IMR-90 (cell line): Measurements from ENCODE around the gene TMEM181. TPM values are rescaled to one million over a fixed set of nuclear protein-coding genes. Genes with fewer than 3 reads are reported as not detected.

Experiments used
- ATAC-seq: fragments of 200-7000 bp; cut with Tn5 transposase; 2 replicates; pipeline ENCODE4 v1.9.1; 2020; ENCODE audit warnings: low read depth, mild to moderate bottlenecking, moderate library complexity
- BruUV-seq: library from RNA; stranded (reverse); fragments of 400-500 nt; replicated peaks from 2 replicates; lab custom pipeline; 2021; lab: Mats Ljungman, UMichigan
- CTCF ChIA-PET: fragments of 300-600 bp; formaldehyde crosslinking; extraction: SDS; loops from one replicate; lab custom pipeline; 2021; ENCODE audit warnings: antibody characterized with exemption; lab: Yijun Ruan, JAX
- POLR2A ChIA-PET: fragments of 300-600 bp; sonication (Branson Sonifier 250); formaldehyde crosslinking; loops from one replicate; lab custom pipeline; 2022; ENCODE audit warnings: antibody characterized with exemption; ENCODE audit not compliant: unreplicated experiment; lab: Charles Lee
- DNase-seq: peaks from one replicate; pipeline ENCODE4 v3.0.0; 2013
- H2AFZ ChIP-seq: replicated peaks from 2 replicates; pipeline ENCODE3; 2013; ENCODE audit warnings: low read length, mild to moderate bottlenecking; ENCODE audit not compliant: poor library complexity
- H2AK5ac ChIP-seq: 2 replicates; pipeline ENCODE4 v1.6.1; 2013; ENCODE audit warnings: low read depth, low read length, inconsistent platforms
- H2AK9ac ChIP-seq: replicated peaks from 2 replicates; pipeline ENCODE3; 2013; ENCODE audit warnings: mild to moderate bottlenecking, low read depth, low read length, moderate library complexity; ENCODE audit not compliant: poor library complexity
- H2BK120ac ChIP-seq: 2 replicates; pipeline ENCODE4 v1.6.1; 2013; ENCODE audit warnings: low read depth, low read length, inconsistent platforms
- H2BK15ac ChIP-seq: 3 replicates; pipeline ENCODE4 v1.6.1; 2013; ENCODE audit warnings: low read depth, low read length, inconsistent platforms
- H2BK20ac ChIP-seq: 2 replicates; pipeline ENCODE4 v1.6.1; 2013; ENCODE audit warnings: low read depth, mild to moderate bottlenecking, inconsistent platforms, low read length, moderate library complexity
- H2BK5ac ChIP-seq: 2 replicates; pipeline ENCODE4 v1.6.1; 2013; ENCODE audit warnings: mild to moderate bottlenecking, low read depth, low read length, inconsistent platforms; ENCODE audit not compliant: poor library complexity, severe bottlenecking
- H3K14ac ChIP-seq: replicated peaks from 2 replicates; pipeline ENCODE4 v1.6.1; 2013; ENCODE audit warnings: low read depth, low read length, inconsistent platforms
- H3K18ac ChIP-seq: 2 replicates; pipeline ENCODE4 v1.6.1; 2013; ENCODE audit warnings: low read depth, low read length, control low read depth
- H3K23ac ChIP-seq: 2 replicates; pipeline ENCODE4 v1.6.1; 2013; ENCODE audit warnings: low read depth, low read length, inconsistent platforms
- H3K27ac ChIP-seq: 2 replicates; pipeline ENCODE4 v1.5.1; 2013; ENCODE audit warnings: mild to moderate bottlenecking, control low read depth, low read length; ENCODE audit not compliant: insufficient read depth
- H3K27me3 ChIP-seq: 2 replicates; pipeline ENCODE4 v1.6.1; 2013; ENCODE audit warnings: low read length; ENCODE audit not compliant: control insufficient read depth, insufficient read depth
- H3K36me3 ChIP-seq: 2 replicates; pipeline ENCODE4 v1.6.1; 2013; ENCODE audit warnings: low read length, mixed read lengths; ENCODE audit not compliant: control insufficient read depth, insufficient read depth
- H3K4ac ChIP-seq: 2 replicates; pipeline ENCODE4 v1.6.1; 2013; ENCODE audit warnings: low read depth, low read length, inconsistent platforms
- H3K4me1 ChIP-seq: 2 replicates; pipeline ENCODE4 v1.6.1; 2013; ENCODE audit warnings: low read length, mixed read lengths; ENCODE audit not compliant: control insufficient read depth, insufficient read depth
- H3K4me2 ChIP-seq: 2 replicates; pipeline ENCODE4 v1.6.1; 2013; ENCODE audit warnings: low read depth, mild to moderate bottlenecking, control low read depth, low read length, moderate library complexity
- H3K4me3 ChIP-seq: 2 replicates; pipeline ENCODE4 v1.5.1; 2013; ENCODE audit warnings: low read depth, mild to moderate bottlenecking, control low read depth, low read length, moderate library complexity; ENCODE audit not compliant: insufficient read depth
- H3K56ac ChIP-seq: 2 replicates; pipeline ENCODE4 v1.6.1; 2013; ENCODE audit warnings: low read length, inconsistent platforms; ENCODE audit not compliant: insufficient read depth; ENCODE audit errors: extremely low read depth
- H3K79me1 ChIP-seq, 2 experiments: 2 replicates each; pipeline ENCODE4 v1.6.1; 2013; ENCODE audit warnings: low read length in 2 of 2, inconsistent platforms in 1 of 2, low read depth in 1 of 2
- H3K9ac ChIP-seq: 2 replicates; pipeline ENCODE4 v1.6.1; 2013; ENCODE audit warnings: low read depth, low read length, control low read depth
- H3K9me1 ChIP-seq: 2 replicates; pipeline ENCODE4 v1.6.1; 2013; ENCODE audit warnings: low read length, inconsistent platforms; ENCODE audit not compliant: insufficient read depth
- H3K9me3 ChIP-seq: 2 replicates; pipeline ENCODE4 v1.6.1; 2013; ENCODE audit warnings: low read length; ENCODE audit not compliant: control insufficient read depth, insufficient read depth
- H4K20me1 ChIP-seq: 2 replicates; pipeline ENCODE4 v1.6.1; 2013; ENCODE audit warnings: low read length, inconsistent platforms; ENCODE audit not compliant: insufficient read depth
- H4K5ac ChIP-seq: 2 replicates; pipeline ENCODE4 v1.6.1; 2013; ENCODE audit warnings: mild to moderate bottlenecking, low read depth, low read length, control low read depth
- H4K8ac ChIP-seq, 2 experiments: 2 replicates each; pipeline ENCODE4 v1.6.1; 2013; ENCODE audit warnings: low read depth in 2 of 2, low read length in 2 of 2, control low read depth in 1 of 2, inconsistent platforms in 1 of 2
- H4K91ac ChIP-seq: 2 replicates; pipeline ENCODE4 v1.6.1; 2013; ENCODE audit warnings: low read depth, low read length, inconsistent platforms; ENCODE audit not compliant: insufficient read depth
- BHLHE40 ChIP-seq: fragments of 150-350 bp; IDR thresholded peaks from 2 replicates; pipeline ENCODE4 v1.6.1; 2016; ENCODE audit warnings: mild to moderate bottlenecking, low read depth, low read length
- CEBPB ChIP-seq: IDR thresholded peaks from 2 replicates; pipeline ENCODE4 v1.6.1; 2012; ENCODE audit warnings: low read depth, low read length, improper control_type of control experiment
- MAZ ChIP-seq: IDR thresholded peaks from 2 replicates; pipeline ENCODE4 v1.6.1; 2012; ENCODE audit warnings: low read depth, mild to moderate bottlenecking, low read length, improper control_type of control experiment, moderate library complexity, borderline replicate concordance
- WGBS, 2 experiments: methylation state at CpG; one replicate each; pipeline versions ENCODE4 v1.1.5 to v1.1.7; 2013; ENCODE audit warnings: missing lambda C conversion rate in 2 of 2; ENCODE audit not compliant: insufficient read length in 1 of 2; ENCODE audit errors: extremely low coverage in 2 of 2; 5-methylcytosine and 5-hydroxymethylcytosine counted together
- dilution Hi-C: fragments of 300-500 bp; cut with HindIII; formaldehyde crosslinking; loops from one replicate; pipeline ENCODE4 v1.14.3; 2018; ENCODE audit warnings: low sequenced_read_pairs; ENCODE audit not compliant: unreplicated experiment
- in situ Hi-C: fragments of 300-500 bp; cut with MboI; formaldehyde crosslinking; loops from 3 replicates; pipeline ENCODE4 v1.14.3; 2019; ENCODE audit warnings: low sequenced_read_pairs, inconsistent platforms, mixed read lengths
- intact Hi-C: fragments of 100-400 bp; cut with micrococcal nuclease; formaldehyde crosslinking; loops from 2 replicates; pipeline ENCODE4 v1.10.0; 2022
- polyA plus RNA-seq, 3 experiments: library from polyadenylated mRNA; depleted of rRNA; stranded (reverse); fragments of >200 nt; gene quantifications; 2 replicates each; pipeline ENCODE4 v1.2.3, GENCODE V29; 2012; ENCODE audit warnings: low replicate concordance in 1 of 3
- total RNA-seq: library from RNA; depleted of rRNA; stranded (reverse); fragments of >200 nt; gene quantifications from 2 replicates; pipeline ENCODE4 v1.2.3, GENCODE V29; 2012

The TMEM181 gene
- total and polyA plus RNA-seq, 2 of the 4 experiments (the other 2 are of a cell fraction) = 22.8 to 27.8 TPM

- H2AK9ac ChIP-seq = no peak overlapping the region
- H3K4ac ChIP-seq = no peak overlapping the region
- no peaks in the 10 kb centered on the region for H3K79me1 ChIP-seq
- no peaks in the 10 kb centered on the region for H4K20me1 ChIP-seq
- H3K9ac ChIP-seq = no peak overlapping the region
- intact Hi-C loops (no loop called here), in situ Hi-C loops (no loop called here), dilution Hi-C loops (no loop called here)
- H2BK120ac ChIP-seq = no peak overlapping the region
- BruUV-seq = no TSS peak
- no peaks in the 10 kb centered on the region for H3K9me3 ChIP-seq
- H4K91ac ChIP-seq = no peak overlapping the region; the same call in 1 of the 2 replicates
- peaks cover 8% of the 10 kb centered on the region; the same call in 1 of the 2 replicates for H3K4me1 ChIP-seq
- no peak overlapping the region for H3K56ac ChIP-seq
- 0 out of 4 replicates have a peak overlapping the region, but pooled peaks of 1 of the 2 experiments have one; percentile 3 for H4K8ac ChIP-seq
- WGBS, 2 experiments = 96% methylated on average over 11 of the region's 14 CpGs; no CpG with 5 or more reads in 1 of the 2 experiments
- no peak overlapping the region for H2BK5ac ChIP-seq
- H3K4me3 ChIP-seq = no peak overlapping the region
- ChIA-PET CTCF (interaction anchor here (0.9 kb wide), 1 partner anchor 15 kb away, joined by 3 read pairs; no protein-coding TSS in a partner anchor), POLR2A (no interaction called here)
- ATAC-seq = peak; percentile 64
- H3K9me1 ChIP-seq = no peaks in the 10 kb centered on the region
- no peak overlapping the region for H4K5ac ChIP-seq
- peak; percentile 71 for DNase-seq
- TF ChIP-seq BHLHE40 = no peak
- TF ChIP-seq CEBPB = peak; percentile 77
- TF ChIP-seq MAZ = no peak
- no peak overlapping the region for H2AFZ ChIP-seq
- H2BK15ac ChIP-seq = no peak overlapping the region
- no peak overlapping the region for H3K18ac ChIP-seq
- H3K4me2 ChIP-seq = no peak overlapping the region
- H3K36me3 ChIP-seq = no peaks in the 10 kb centered on the region
- no peaks in the 10 kb centered on the region for H3K27me3 ChIP-seq
- no peak overlapping the region for H3K23ac ChIP-seq
- no peak overlapping the region for H3K27ac ChIP-seq
- no peak overlapping the region for H2BK20ac ChIP-seq
- H2AK5ac ChIP-seq = peak overlapping the region; percentile 78; the same call in 1 of the 2 replicates
- no peak overlapping the region for H3K14ac ChIP-seq
Observed at GRCh38 chr6:158666628-158667359, 106.9 kb downstream of the TMEM181 start.
